ENCODE measurements around the gene HK1. TPM values are rescaled to one million over a fixed set of nuclear protein-coding genes. Genes with fewer than 3 reads are reported as not detected.
A peak's percentile ranks its signal among the peaks of the same experiment; 100 is the strongest.
"Not testable (repeated sequence)": the region's sequence is repeated elsewhere in the genome, so short reads cannot be mapped to it uniquely, and the experiment has no call there.

Gene HK1
- total RNA-seq, 1 donor from 2014 or later = 106 TPM

DNA sequence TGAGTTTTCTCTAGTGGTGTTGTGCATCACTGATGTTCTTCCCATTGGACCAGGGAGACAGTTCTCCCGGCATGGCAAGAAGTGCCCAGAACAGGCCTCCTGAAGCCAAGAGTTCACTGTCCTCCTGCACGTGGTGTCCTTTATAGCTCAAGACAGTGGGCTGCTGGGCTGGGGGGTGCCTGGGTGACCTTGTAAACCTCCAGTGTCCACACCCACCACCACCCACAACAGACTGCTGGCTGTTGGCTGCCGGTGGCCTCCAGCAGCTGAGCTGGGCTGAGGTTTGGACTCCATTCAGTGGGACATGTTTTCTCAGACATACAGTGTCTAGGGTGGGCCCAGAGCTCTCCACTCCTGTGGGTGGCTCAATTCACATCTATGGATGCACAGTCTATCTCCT lies 42.2 kb downstream of the HK1 start:
- TF ChIP-seq POLR2AphosphoS5 (IDR thresholded peaks at IDR 0.05; ENCODE audit: insufficient read depth in 1 of 2, low read depth in 1 of 2) (no peak), CTCF (IDR thresholded peaks at IDR 0.05) (no peak)
- H3K4me1 ChIP-seq = peaks cover 68% of the 10 kb centered on the region
- no peaks in the 10 kb centered on the region for H3K9me3 ChIP-seq
- DNase-seq (ENCODE audit: extremely low spot score in 2 of 2) = no peak
- no peaks in the 10 kb centered on the region for H3K36me3 ChIP-seq
- intact Hi-C loops (cut with DNase I) = no loop called here
- H3K4me3 ChIP-seq = peak overlapping the region in 1 of 2 donors; percentile 94
- peak overlapping the region; percentile 95 for H3K27ac ChIP-seq
- no peaks in the 10 kb centered on the region for H3K27me3 ChIP-seq

- Histone ChIP-seq H3K9me3 (no peaks in the 10 kb centered on the region), H3K27ac (peak overlapping the region; percentile 95), H3K36me3 (no peaks in the 10 kb centered on the region), H3K4me3 (no peak overlapping the region), H3K27me3 (no peaks in the 10 kb centered on the region), H3K4me1 (peaks cover 75% of the 10 kb centered on the region)
- intact Hi-C loops (cut with DNase I) = no loop called here
- no peak for DNase-seq (ENCODE audit: extremely low spot score in 2 of 2)
- TF ChIP-seq POLR2AphosphoS5 (IDR thresholded peaks at IDR 0.05; ENCODE audit: insufficient read depth in 1 of 2, low read depth in 1 of 2) (no peak), POLR2A (IDR thresholded peaks at IDR 0.05) (no peak), CTCF (IDR thresholded peaks at IDR 0.05) (no peak)
Measured at GRCh38 chr10:69321039-69321715, 42.9 kb downstream of the HK1 start.

DNA sequence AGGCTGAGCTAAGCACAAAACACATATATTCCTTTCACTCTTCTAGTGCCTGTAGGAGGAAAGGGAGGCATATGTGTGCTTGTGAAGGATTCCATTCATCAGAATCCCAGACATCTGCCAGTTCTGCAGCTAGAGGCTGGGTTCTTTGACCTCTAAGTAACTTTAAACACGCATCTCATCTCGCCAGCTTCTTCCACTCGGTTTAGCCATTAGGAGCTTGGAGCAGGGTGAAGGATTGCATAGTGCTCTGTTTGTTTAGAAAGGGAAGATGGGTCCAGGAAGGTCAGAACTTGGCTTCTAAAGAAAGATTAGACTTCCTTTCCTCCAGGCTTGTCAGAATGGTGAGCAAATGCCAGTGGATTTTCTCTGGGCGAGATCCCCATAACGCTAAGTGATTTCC lies 43.6 kb downstream of the HK1 start:
- H3K27ac ChIP-seq = no peak overlapping the region
- no peak for TF ChIP-seq POLR2A (IDR thresholded peaks at IDR 0.05)
- no peak for TF ChIP-seq CTCF (IDR thresholded peaks at IDR 0.05)
- TF ChIP-seq POLR2AphosphoS5 (IDR thresholded peaks at IDR 0.05; ENCODE audit: insufficient read depth in 1 of 2, low read depth in 1 of 2) = no peak
- no peaks in the 10 kb centered on the region for H3K9me3 ChIP-seq
- no peak overlapping the region for H3K4me3 ChIP-seq
- no peak for DNase-seq (ENCODE audit: extremely low spot score in 2 of 2)
- no peaks in the 10 kb centered on the region for H3K27me3 ChIP-seq
- H3K4me1 ChIP-seq = peaks cover 79% of the 10 kb centered on the region
- intact Hi-C loops (cut with DNase I) = no loop called here
- H3K36me3 ChIP-seq = no peaks in the 10 kb centered on the region

DNA sequence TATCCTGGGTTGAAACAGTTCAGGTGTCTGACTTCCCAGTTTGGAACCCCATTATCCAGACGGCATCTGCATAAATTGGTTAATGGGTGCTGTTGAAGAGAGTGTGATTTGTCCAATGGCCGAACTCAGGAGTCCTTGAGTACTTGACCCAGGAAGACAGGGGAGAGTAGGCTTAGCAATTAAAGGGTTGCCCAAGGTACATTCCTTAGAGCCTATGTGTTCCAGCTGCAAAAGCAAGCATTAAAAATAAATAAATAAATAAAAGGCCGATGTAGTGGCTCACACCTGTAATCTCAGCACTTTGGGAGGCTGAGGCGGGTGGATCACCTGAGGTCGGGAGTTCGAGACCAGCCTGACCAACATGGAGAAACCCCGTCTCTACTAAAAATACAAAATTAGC lies 44.0 kb downstream of the HK1 start:
- peaks cover 79% of the 10 kb centered on the region for H3K4me1 ChIP-seq
- H3K27ac ChIP-seq = not testable (repeated sequence)

DNA sequence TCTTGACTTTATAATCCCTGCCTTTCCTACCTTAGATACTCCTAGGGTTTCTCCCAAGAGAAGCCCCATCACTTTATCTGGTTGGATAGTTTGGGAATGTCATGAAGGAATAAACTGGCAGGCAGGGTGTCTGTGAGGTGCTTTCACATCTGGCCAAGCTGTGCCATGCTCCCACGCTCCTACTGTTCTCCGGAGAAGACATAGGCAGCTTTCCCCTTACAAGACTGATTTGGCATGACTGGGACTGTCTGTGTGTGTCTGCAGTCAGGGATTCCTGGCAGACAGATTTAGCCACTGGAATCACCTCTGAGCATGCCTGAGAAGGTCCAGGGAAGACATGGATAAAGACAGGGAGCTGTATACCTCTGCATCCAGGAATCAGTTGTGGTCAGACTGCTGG lies 45.3 kb downstream of the HK1 start:
- intact Hi-C loops (cut with DNase I) = no loop called here
- Histone ChIP-seq H3K9me3 (no peaks in the 10 kb centered on the region), H3K4me1 (peaks cover 84% of the 10 kb centered on the region), H3K4me3 (no peak overlapping the region), H3K27me3 (no peaks in the 10 kb centered on the region), H3K36me3 (no peaks in the 10 kb centered on the region), H3K27ac (no peak overlapping the region)
- DNase-seq (ENCODE audit: extremely low spot score in 2 of 2) = no peak
- no peak for TF ChIP-seq POLR2A (IDR thresholded peaks at IDR 0.05)
- TF ChIP-seq POLR2AphosphoS5 (IDR thresholded peaks at IDR 0.05; ENCODE audit: insufficient read depth in 1 of 2, low read depth in 1 of 2) = no peak
- no peak for TF ChIP-seq CTCF (IDR thresholded peaks at IDR 0.05)

More for the DNA sequence above, 44.0 kb downstream of the HK1 start:
- DNase-seq (ENCODE audit: extremely low spot score in 2 of 2); H3K9me3 ChIP-seq; intact Hi-C loops (cut with DNase I); H3K4me3 ChIP-seq; H3K36me3 ChIP-seq; H3K27me3 ChIP-seq: not testable (repeated sequence)
